ENCODE results near the gene ZBTB32.

DNA sequence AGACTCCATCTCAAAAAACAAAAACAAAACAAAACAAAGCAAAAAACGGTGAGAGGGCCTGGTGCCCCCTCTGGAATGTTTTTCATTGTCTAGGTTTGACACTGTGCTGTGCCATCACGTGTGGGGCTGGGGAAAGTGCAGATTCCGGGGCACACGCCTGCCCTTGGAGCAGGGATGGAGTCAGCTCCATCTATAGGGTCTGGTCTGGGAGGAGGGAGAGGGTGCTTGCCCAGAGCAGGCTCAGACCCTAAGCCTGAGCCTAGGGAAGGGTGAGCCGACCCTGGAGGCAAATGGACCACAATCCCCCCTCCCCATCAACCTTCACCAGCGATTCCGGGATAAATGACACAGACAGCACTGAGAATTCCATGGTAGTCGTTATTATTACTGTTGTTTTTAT, 10.9 kb upstream of the ZBTB32 start:
- TF ChIP-seq POLR2AphosphoS5 (IDR thresholded peaks at IDR 0.05; ENCODE audit: low read depth, low read length) (no peak), ZBTB33 (IDR thresholded peaks at IDR 0.05; ENCODE audit: borderline replicate concordance, low read depth) (no peak), RAD21 (IDR thresholded peaks at IDR 0.05; ENCODE audit: low read length) (no peak), MEF2A (IDR thresholded peaks at IDR 0.05; ENCODE audit: borderline replicate concordance, low read depth) (no peak), GATA2 (CRISPR knock-in tag; IDR thresholded peaks at IDR 0.05) (no peak), RFX5 (IDR thresholded peaks at IDR 0.05; ENCODE audit: low read length) (no peak)
- TF ChIP-seq, protein P1, sequence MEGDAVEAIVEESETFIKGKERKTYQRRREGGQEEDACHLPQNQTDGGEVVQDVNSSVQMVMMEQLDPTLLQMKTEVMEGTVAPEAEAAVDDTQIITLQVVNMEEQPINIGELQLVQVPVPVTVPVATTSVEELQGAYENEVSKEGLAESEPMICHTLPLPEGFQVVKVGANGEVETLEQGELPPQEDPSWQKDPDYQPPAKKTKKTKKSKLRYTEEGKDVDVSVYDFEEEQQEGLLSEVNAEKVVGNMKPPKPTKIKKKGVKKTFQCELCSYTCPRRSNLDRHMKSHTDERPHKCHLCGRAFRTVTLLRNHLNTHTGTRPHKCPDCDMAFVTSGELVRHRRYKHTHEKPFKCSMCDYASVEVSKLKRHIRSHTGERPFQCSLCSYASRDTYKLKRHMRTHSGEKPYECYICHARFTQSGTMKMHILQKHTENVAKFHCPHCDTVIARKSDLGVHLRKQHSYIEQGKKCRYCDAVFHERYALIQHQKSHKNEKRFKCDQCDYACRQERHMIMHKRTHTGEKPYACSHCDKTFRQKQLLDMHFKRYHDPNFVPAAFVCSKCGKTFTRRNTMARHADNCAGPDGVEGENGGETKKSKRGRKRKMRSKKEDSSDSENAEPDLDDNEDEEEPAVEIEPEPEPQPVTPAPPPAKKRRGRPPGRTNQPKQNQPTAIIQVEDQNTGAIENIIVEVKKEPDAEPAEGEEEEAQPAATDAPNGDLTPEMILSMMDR (IDR thresholded peaks at IDR 0.05) = no peak
